HepG2 (cell line): ENCODE results near the gene TSNAXIP1. TPM values are rescaled to one million over a fixed set of nuclear protein-coding genes. Genes with fewer than 3 reads are reported as not detected.

Experiments
- CEBPZ ChIP-seq: IDR thresholded peaks from 2 replicates; pipeline ENCODE4 v1.6.1; 2012; ENCODE audit warnings: low read length, improper control_type of control experiment
- IRF1 ChIP-seq: sonication (generic); formaldehyde crosslinking; IDR thresholded peaks from 2 replicates; pipeline ENCODE4 v1.4.0; 2020; ENCODE audit warnings: low read depth, mild to moderate bottlenecking, missing genetic modification reagents
- JUND ChIP-seq: sonication (generic); formaldehyde crosslinking; IDR thresholded peaks from 2 replicates; pipeline ENCODE4 v1.8.0; 2022; ENCODE audit warnings: mild to moderate bottlenecking, missing genetic modification reagents
- MAFG ChIP-seq: sonication (generic); formaldehyde crosslinking; IDR thresholded peaks from 2 replicates; pipeline ENCODE4 v1.5.1; 2020; ENCODE audit warnings: mild to moderate bottlenecking, missing genetic modification reagents
- MED13 ChIP-seq: sonication (generic); formaldehyde crosslinking; IDR thresholded peaks from 2 replicates; pipeline ENCODE4 v1.5.0; 2020; ENCODE audit warnings: missing genetic modification reagents
- SMARCC2 ChIP-seq: fragments of 450-650 bp; IDR thresholded peaks from 2 replicates; pipeline ENCODE4 v1.6.1; 2017; ENCODE audit warnings: antibody characterized with exemption, mild to moderate bottlenecking
- SOX13 ChIP-seq, 3 experiments: fragments of 450-650 bp in 1 of 3; sonication (generic) in 1 of 3; formaldehyde crosslinking in 1 of 3; IDR thresholded peaks in 2 of 3; conservative IDR thresholded peaks in 1 of 3; 2 replicates each; pipeline versions ENCODE4 v1.5.0 to v1.6.1; 2016 to 2020; ENCODE audit warnings: antibody characterized with exemption in 1 of 3, mild to moderate bottlenecking in 1 of 3, missing compliant biosample characterization in 1 of 3, missing genetic modification reagents in 1 of 3, moderate library complexity in 1 of 3
- ZNF570 ChIP-seq: sonication (generic); formaldehyde crosslinking; IDR thresholded peaks from 2 replicates; pipeline ENCODE4 v1.4.0; 2020; ENCODE audit warnings: mild to moderate bottlenecking, missing genetic modification reagents, borderline replicate concordance
- polyA plus RNA-seq, 8 experiments: library from polyadenylated mRNA; depleted of rRNA in 3 of 8; stranded (reverse) in 7 of 8; unstranded in 1 of 8; fragments of >200 nt; fragmentation: Illumina TruSeq in 4 of 8; extraction: Trizol in 4 of 8; gene quantifications; 2 replicates each; pipeline versions ENCODE4 v1.2.1 to v1.2.3, GENCODE V29; 2011 to 2016; ENCODE audit warnings: low read depth in 4 of 8, missing spikeins in 1 of 8, mixed read lengths in 1 of 8; ENCODE audit not compliant: insufficient read depth in 1 of 8
- total RNA-seq, 5 experiments: library from RNA; depleted of rRNA; stranded (reverse); fragments of >200 nt; fragmentation: Illumina TruSeq; extraction: Trizol; gene quantifications; 2 replicates each; pipeline ENCODE4 v1.2.3, GENCODE V29; 2016; ENCODE audit warnings: low read depth in 1 of 5
- TF ChIP-seq, protein P1 (sequence below): sonication (generic); formaldehyde crosslinking; IDR thresholded peaks from 2 replicates; pipeline ENCODE4 v1.4.0; 2020; ENCODE audit warnings: missing genetic modification reagents; ENCODE audit errors: not compliant biosample characterization
- TF ChIP-seq, protein P2 (sequence below), 2 experiments: sonication (generic) in 1 of 2; formaldehyde crosslinking in 1 of 2; IDR thresholded peaks; 2 replicates each; pipeline versions ENCODE4 v1.6.1 to v1.9.0; 2014 to 2022; ENCODE audit warnings: antibody characterized with exemption in 1 of 2, borderline replicate concordance in 1 of 2, inconsistent platforms in 1 of 2, low read depth in 1 of 2, missing genetic modification reagents in 1 of 2

The TSNAXIP1 gene
- total and polyA plus RNA-seq, 2 of the 13 experiments (the other 11 are each of a cell fraction or from before 2014, with no cell fraction given), result 0.37 to 0.86 TPM

DNA sequence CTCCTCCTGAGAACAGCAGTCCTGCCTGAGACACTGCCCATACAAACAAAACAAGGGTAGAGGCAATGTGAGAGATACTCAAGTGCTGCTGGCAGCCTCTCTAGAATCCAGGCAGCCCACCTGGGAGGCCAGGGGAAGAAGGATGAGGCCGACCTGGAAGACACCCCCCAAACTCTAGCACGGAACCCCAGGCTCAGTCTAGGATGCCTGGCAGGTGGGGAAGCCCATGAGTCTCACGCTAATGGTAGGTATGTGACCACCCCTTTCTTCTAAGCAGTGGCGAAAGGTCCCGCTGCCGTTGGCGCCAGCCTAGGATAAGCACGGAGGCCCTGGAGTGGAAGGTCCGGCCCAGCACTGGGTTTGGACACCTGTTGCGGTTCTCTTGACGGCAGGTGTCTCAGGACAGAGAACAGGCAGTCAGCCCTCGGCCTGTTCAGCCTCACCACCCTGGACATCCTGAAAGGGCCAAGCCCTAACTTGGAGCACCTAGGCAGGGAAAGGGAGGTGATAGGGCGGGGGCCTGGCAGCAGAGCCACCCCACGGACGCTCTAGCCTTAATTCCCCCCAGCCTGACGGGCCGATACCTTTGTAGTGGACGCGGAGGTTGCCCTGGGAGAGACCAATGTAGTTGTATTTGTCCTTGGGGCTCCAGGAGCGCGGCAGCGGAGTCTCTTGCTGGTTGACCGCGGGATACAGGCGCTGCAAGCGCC lies 816 bp upstream of the TSNAXIP1 start (continued):
- no peak for TF ChIP-seq SOX13 (IDR thresholded peaks at IDR 0.05)
- no peak for TF ChIP-seq SOX13 (CRISPR knock-in tag; conservative IDR thresholded peaks at IDR 0.05 in 1 of 2, IDR thresholded peaks at IDR 0.05 in 1 of 2)
- TF ChIP-seq IRF1 (CRISPR knock-in tag), result no peak
- no peak for TF ChIP-seq MAFG (CRISPR knock-in tag)
- TF ChIP-seq JUND (CRISPR knock-in tag), result no peak; the same call in 1 of the 2 replicates
- TF ChIP-seq, protein P1, sequence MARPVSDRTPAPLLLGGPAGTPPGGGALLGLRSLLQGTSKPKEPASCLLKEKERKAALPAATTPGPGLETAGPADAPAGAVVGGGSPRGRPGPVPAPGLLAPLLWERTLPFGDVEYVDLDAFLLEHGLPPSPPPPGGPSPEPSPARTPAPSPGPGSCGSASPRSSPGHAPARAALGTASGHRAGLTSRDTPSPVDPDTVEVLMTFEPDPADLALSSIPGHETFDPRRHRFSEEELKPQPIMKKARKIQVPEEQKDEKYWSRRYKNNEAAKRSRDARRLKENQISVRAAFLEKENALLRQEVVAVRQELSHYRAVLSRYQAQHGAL, result no peak
- no peak for TF ChIP-seq ZNF570 (CRISPR knock-in tag)
- TF ChIP-seq CEBPZ, result no peak
- TF ChIP-seq, protein P2, sequence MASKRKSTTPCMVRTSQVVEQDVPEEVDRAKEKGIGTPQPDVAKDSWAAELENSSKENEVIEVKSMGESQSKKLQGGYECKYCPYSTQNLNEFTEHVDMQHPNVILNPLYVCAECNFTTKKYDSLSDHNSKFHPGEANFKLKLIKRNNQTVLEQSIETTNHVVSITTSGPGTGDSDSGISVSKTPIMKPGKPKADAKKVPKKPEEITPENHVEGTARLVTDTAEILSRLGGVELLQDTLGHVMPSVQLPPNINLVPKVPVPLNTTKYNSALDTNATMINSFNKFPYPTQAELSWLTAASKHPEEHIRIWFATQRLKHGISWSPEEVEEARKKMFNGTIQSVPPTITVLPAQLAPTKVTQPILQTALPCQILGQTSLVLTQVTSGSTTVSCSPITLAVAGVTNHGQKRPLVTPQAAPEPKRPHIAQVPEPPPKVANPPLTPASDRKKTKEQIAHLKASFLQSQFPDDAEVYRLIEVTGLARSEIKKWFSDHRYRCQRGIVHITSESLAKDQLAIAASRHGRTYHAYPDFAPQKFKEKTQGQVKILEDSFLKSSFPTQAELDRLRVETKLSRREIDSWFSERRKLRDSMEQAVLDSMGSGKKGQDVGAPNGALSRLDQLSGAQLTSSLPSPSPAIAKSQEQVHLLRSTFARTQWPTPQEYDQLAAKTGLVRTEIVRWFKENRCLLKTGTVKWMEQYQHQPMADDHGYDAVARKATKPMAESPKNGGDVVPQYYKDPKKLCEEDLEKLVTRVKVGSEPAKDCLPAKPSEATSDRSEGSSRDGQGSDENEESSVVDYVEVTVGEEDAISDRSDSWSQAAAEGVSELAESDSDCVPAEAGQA (IDR thresholded peaks at IDR 0.05; ENCODE audit: low read depth), result no peak
- TF ChIP-seq, protein P2 (CRISPR knock-in tag; IDR thresholded peaks at IDR 0.05; ENCODE audit: borderline replicate concordance), result no peak
- no peak for TF ChIP-seq SMARCC2
- TF ChIP-seq MED13 (CRISPR knock-in tag), result no peak
